Suppressor macrophage treated with lipopolysaccharide for 1 hour (primary cell): ENCODE data around the gene RAP1GAP.
"Not testable (repeated sequence)": the region's sequence is repeated elsewhere in the genome, so short reads cannot be mapped to it uniquely, and the experiment has no call there.

ENCODE experiments used
- DNase-seq, 3 donors: peaks; one replicate each; pipeline ENCODE4 v3.0.0-alpha.2; 2020 to 2022

RAP1GAP gene

DNA sequence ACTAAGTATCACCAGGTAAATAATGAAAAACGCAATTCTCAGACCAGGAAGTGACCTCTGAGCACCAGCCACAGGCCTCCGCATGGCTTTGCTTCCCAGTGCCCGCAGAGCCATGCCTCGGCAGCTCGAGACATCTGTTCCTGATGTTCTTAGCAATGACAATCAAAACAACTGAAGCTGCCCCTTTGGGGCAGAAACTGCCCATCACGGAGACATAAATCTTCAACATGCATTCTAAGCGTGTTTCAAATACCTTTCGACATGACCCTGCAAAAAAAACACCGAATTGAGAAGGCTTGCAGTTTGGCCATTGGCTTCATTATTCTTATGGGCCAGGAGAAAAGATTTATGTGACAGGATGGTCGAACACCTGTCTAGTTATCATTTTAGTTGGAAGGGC lies 5.8 kb upstream of the RAP1GAP start:
- no peak for DNase-seq

DNA sequence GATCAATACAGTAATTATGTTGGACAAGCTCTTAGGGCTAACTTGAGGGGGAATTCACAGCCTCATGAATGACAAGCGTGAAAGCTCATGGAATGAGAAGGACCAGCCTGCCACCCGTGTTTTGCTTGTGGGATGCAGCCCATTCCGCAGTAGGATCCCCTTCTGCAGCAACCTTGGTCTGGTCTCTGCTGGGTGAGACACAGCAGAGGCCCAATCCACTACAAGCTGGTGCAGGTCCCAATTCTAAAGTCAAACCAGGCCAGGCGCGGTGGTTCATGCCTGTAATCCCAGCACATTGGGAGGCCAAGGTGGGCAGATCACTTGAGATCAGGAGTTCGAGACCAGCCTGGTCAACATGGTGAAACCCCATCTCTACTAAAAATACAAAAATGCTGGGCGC lies 4.7 kb upstream of the RAP1GAP start:
- DNase-seq = not testable (repeated sequence)

DNA sequence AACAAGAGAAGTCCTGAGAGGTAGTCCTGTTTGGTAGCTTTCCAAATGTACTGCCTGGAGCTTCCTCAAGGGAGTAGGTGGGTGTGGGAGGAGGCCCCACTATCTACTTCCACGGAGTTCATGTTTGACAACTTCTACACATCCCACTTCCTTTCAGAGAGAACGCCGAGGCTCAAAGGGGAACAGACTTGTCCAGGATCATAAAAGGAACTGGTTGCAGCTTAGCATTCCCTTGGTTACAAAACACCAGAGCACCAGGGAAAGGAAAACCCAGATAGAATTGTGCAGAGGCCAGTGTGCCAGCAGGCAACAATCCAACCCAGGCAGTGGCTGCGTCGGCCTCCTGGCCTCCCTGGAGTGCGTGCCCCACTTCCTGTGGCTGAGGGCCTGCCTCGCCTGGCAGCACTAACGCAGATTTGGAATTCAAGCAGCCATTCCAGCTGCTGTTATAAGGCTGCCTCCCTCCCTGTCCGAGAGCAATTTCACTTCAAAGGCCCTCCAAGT lies 4.2 kb upstream of the RAP1GAP start:
- peak; percentile 76 to 79 (median 76) for DNase-seq

DNA sequence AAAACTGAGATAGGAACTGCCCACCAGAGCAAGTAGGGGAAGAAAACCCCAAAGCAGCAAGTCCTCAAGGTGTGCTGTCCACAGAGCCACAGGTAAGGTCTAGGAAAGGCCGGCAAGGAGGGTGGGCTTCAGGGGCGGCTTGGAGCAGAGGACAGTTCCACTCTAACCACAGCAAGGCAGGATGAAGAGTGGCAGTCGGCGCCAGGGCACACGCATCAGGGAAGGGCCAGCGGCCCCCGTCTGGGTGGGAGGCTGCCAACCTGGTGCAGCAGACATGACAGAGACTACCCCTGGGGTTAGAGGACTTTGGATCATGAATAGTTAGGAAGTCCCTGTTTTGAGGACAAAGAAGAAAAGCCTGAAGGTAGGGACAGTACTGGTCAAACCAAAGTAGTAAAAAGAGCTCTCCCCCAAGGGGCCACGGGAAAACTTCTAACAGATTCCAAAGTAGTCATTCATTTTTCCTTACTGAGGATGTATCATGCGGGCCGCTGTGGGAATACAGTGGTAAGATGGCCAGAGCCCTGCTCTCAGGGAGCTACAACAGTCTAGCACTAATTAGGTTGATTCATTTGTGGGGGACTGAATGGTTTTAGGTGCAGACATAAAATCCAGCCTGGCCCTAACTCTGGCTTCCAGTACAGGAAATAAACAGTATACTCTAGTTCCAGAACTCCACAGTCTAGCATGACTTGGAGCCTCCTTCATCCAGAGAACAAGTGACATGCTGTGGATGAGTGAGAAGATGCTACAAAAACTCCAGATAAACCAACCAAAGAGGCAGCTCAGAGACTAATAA lies 3.5 kb upstream of the RAP1GAP start:
- DNase-seq = no peak

DNA sequence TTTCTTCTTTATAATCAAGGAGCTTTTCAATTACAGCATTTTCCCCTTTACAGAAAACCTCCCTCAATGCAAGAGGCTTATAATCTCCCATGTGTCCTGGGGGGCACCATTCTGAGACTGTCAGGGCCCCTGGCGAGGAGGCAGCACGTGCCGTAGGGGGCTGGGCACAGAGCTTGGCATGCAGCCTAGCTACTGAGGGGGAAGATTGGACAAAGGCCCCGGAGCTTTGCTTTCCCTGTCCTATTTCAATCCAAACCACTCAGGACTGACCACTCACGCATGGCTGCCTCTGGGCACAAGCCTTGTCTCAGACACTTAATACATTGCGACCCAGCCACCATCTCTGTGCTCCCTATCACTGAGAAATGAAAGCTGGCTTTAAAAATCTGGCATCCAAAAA lies 2.8 kb upstream of the RAP1GAP start:
- DNase-seq = no peak

DNA sequence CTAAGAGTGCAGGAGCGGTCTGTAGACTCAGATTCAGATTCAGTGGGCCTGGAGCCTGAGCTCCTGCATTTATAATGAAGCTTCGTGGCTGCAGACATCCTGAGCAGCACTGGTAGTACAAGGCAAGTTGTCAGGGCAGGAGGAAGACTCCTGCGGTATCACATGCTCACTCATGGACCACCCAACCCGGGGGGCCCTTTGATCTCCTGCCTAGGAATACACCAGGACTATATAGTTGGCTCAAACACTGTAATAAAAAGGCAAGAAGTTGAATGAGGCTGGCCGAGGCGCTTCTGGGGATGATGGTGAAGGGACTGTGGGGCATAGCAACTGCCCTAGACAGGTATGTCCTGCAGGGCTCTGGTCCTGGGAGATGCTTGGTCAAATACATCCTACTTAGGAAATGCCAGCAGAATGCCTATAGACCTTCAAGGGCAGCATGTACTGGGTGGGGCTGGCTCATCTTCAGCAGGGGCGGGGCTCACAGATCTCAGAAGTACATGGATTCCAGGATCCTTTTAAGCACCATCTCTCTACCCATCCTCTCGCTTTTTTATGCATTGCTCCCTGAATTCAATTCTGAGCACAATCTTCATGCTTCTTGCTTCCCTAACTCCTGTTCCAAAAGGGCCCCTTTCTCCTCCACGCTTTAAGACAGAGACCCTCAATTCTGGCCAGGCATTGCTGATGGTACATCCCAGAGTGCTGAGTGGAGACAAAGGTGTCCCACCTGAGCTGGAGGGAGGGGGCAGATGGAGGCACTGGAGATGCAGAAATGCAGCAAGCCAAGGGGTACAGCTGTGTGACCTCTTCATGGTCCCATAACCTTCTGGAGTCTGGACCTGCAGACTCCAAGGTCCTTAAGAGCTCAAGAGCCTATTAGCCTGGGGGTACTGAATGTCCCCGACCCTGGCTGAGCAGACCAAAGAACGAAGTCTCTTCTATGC lies 2.1 kb upstream of the RAP1GAP start:
- DNase-seq = no peak

DNA sequence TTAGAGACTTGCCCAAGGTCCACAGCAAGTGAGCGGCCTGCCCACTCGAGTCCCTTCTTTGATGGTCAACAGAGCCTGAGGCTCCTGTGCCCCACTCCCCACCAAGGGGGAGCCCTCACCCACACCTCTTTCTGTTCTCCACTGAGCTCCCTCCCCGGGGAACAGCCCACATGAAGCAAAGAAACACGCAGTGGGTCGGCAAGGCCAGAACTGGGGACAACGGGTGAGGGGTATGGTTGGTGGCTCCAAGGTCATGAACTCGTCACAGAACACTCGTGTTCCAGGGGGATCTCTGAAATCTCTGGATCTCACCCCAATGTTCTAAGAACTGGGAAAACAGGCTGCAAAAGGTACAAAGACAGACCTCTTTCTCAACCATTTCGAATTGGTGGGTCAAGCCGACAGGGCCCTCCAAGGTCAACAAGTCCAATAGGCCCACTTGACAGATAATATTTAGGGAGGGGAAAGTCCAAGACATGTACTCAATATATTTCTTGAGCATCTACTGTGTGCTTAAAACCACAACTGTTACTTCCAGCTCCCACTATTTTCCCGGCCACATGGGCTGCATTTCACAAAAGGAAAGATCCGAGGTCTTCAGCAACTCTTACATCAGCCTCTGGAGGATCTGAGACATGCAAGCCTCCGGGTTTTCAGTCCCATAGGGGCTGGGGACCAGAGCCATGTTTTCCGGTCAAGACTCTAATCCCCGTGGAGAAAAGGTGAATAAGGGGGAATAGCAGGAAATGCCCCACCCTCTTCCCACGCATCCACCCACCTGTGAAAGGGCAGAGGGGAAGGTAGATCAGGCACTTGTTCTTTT lies 1.1 kb upstream of the RAP1GAP start:
- DNase-seq = no peak

DNA sequence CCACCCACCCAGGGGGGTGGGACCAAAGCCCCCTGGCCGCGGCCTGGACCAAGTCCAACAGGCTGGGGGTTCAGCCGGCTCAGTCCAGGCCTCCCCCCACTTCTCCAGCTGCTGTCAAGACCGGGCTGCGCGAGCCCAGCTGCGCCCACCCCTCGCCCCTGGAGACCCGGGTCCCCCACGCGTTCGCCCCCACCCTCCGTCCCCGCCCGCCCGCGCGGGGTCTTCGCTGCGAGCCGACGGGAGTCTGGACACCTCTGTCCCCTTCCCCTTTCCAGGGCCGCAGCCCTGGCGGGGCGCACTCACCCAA lies 253 bp downstream of the RAP1GAP start:
- DNase-seq = no peak

DNA sequence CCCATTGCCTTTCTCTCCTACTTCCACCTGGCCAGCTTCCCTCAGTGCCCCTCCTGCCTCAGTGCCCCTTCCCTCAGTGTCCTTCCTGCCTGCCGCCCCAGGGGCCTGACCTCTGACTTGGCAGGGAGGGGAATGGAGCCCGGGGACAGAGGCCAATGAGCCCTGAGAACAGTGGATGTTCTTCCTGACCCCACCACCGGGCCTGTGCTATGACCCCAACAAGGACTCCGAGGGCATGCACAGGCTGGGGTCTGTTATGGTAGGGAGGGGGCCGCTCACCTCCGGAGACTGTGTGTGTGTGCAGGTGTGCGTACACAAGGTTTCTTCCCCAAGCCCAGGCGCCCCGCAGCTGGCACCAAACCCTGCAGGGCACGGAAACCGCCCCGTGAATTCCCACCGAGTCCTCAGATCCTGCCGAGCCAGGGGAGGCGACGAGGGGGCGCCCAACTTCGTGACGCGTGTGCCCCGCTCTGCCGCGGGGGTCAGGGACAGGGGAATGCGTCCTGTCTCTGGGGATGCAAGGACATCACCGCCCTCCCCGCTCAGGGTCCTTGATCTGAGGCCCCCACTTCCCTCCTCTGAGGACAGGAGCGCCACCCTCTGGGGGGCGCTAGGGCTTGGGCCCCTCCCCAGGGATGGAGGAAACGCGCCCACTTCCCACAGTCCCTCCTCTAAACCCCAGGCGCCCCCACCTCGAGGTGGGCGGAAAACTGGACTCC lies 766 bp downstream of the RAP1GAP start:
- DNase-seq = no peak

DNA sequence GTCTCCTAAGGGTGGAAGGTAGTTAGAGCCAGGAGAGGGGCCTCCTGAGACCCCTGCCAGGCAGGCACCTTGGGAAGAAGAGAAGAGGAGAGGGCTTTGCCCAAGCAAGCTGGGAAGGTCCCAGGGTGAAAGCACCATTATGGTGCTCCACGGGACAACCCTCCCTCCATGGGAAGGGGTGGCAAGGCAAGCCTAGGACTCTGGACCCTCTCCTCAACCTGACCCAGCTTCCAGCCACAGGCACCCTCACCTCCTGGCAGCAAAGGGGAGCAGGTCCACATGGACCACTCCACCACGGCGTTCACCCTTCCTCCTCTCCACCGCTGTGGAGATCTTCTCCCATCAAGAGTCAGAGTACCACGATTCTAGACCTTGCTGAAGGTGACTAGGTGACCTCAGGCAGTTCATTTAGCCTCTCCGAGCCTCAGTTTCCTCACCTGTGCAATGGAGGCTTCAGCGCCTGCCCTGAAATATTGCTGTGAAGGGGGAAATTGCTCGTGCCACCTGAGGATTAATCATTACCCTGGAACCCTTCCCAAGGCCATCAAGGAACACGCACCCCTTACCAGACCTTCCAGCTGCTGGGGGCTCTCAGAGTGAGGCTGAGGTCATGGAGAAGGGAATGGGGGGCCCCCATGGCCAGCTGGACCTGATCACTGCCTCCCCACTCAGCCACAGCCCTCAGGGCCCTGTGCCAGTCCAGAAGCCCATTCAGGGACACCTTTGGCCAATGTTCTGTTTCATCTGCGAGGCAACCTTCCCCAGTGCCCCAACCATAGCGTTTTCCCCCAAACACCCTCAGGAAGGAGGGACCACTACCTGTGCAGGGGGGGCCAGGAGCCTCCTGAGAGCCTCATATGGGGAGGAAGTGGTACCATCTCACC lies 1.6 kb downstream of the RAP1GAP start:
- DNase-seq = no peak

DNA sequence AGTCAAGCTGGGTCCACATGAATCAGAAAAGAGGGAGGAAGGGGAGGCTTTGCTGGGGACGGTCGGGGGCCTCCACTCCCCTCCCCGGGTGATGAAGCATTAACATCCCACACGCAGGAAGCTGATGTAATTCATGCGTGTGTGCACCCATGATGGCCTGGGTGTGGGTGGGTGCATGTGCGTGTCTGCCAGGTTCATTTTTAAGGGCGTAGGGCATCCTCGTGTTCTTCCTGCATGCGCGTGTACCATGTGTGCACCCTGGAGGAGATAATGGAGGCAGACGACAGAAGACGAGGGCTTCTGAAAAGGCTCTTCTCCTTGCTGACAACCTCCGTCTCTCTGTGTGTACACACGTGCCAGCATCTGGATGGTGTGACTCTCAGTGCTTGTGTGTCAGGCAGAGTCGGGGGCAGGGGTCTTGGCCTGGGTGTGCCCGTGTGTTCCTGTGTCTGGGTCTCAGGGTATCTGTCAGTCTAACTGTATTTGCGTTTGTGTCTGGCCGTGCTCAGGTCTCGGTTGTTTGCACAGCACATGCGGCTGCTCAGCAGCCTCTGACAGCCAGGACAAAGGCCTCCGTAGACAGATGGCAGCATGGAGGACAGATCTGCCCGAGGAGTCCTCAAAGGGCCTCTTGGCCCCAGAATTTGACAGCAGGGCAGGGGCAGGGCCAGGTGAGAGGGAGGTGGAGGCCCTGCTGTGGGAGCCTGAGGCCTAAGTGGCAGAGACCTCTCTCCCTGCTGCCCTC lies 2.4 kb downstream of the RAP1GAP start:
- peak; percentile 30 to 39 (median 37) for DNase-seq

DNA sequence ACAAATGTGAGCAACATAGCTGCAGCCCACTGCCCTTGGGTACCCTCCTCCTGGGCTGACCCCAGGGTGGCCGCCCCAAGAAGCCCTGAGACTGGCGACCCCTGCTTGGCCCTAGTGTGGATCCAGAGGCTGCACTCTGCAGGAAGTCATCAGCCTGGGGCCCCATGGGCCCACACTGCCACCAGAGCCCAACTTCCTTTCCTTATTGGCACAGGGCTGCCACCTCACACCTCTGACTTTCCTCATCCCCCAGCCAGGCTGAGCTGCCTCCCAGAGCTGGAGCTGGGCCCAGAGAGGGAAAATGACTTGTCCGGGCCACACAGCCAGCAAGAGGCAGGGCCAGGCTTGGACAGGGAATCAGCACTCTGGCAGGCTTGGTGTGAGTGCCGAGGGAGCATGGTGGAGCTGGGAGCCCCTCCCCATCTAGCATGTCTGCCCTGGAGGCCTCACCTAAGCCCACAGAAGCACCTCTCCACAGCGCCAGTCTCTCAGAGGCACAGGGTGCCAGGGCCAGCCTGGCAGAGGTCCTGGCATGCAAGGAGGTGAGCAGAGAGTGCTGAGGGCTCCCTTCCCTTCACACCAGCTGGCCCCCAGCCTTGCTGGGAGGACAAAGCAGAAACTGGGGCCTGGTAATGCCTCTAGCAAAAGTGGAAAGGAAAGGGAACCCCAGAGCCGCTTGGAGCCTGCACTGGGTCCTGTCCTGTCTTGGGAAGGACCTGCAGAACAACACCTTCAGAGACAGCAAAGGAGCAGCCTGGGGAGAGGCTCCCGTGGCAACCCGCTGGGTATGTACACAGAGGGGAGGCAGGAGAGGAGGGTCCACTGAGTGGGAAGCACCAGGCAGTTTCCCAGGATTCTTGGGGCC lies 3.2 kb downstream of the RAP1GAP start:
- DNase-seq = peak in 1 of 3 donors; percentile 26

DNA sequence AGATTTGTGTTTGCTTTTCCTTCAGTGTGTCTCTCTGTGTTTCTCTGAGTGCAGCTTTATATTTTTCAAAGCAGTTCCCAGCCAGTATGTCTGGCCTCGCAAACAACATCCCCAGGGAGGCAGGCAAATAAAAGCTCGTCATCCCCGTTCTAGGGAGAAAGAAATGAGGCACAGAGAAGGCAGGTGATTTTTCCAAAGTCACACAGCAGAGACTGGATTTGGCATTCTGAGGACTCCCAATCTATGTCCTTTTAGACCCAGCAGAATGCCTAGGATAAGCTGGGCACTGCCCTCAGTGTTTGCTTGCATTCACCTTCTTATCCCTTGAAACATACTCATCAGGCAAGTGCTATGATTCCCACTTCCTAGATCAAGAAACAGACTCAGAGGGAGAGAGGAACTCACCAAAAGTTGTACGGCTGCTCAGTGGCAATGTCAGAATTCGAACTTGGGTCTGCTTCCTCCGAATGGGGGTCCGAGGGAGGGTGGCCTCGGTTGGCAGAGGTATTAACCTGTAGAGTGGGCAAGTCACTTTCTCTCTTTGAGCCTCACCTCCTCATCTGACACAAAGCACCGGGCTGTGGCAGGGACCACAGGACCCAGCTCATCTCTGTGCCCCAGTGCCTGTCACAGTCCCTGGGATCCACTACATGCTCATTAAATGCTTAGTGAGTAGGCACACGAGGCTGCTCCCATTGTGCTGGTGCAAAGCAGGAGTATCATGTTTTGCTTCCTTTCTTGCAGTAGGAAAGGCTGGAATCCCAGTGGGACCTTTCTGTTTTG lies 4.2 kb downstream of the RAP1GAP start:
- DNase-seq = no peak

DNA sequence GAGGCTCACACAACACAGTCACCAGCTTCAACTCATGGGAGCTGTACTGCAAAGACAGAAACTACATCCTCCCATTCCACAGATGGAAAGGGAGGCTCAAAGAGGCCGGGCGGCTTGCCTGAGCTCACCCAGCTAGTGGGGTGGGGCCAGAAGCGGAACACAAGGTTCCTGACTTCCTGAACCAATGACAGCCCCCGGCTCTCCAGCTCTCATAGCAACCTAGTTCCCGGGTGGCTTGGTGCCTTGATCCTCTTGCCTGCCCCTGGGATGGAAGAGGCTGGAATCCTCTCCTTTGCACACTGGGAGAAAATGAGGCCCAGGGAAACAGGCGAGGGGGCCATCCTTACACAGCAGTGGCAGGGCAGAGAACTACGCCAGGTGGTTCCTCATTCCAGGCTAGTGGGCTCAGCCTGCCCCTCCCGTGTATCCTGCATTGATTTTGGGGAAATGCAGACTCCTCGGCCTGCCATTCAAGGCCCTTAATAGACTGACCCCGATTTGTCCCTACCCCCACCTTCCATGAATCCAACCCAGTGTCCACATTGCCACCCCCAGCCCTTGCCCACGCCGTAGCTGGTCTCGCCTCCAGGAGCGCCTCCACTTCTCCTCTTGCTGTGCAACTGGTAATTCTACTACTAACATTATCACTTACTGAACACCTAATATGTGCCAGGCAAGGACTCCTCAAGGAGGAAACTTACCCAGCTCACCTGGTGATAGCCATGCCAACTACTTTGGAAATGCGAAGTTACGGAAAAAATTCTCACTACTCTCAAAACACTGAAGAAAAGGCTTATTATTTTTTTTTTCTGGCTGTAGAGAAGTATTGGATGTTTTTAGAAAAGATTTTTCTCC lies 5.0 kb downstream of the RAP1GAP start:
- DNase-seq = peak in 2 of 3 donors; percentile 49 to 56

DNA sequence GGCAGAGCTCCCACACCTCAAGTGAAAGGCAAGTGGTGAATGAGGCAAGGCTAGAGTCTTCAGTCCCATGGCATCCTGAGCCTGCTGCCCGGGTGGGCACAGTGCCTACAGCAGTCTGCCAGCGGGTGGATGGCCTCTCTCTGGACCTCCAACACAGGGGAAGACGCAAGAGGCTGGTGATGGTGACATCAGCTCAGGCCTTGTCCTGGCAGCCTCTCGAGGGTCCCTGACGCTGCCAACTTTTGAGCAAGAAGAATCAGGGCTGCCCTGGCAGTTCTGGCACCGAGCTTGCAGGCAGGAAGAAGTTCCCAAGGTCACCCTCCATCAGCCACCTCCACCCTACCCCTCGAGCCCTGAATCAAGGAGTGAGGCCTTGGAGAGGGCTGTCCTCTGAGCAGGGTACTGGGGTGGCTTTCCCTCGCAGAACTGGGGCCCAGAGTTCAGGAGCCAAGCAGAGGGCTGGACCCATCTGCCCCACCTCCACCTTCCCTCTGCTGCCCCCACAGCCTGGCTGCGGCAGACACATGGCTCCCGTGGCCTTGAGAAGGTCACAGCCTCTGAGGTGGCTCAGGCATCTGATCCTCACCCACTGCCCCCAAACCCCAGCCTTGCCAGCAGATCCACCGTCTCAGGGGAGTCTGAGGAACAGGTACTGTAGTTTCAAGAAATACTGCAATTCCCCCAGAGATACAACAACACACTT lies 5.8 kb downstream of the RAP1GAP start:
- no peak for DNase-seq

DNA sequence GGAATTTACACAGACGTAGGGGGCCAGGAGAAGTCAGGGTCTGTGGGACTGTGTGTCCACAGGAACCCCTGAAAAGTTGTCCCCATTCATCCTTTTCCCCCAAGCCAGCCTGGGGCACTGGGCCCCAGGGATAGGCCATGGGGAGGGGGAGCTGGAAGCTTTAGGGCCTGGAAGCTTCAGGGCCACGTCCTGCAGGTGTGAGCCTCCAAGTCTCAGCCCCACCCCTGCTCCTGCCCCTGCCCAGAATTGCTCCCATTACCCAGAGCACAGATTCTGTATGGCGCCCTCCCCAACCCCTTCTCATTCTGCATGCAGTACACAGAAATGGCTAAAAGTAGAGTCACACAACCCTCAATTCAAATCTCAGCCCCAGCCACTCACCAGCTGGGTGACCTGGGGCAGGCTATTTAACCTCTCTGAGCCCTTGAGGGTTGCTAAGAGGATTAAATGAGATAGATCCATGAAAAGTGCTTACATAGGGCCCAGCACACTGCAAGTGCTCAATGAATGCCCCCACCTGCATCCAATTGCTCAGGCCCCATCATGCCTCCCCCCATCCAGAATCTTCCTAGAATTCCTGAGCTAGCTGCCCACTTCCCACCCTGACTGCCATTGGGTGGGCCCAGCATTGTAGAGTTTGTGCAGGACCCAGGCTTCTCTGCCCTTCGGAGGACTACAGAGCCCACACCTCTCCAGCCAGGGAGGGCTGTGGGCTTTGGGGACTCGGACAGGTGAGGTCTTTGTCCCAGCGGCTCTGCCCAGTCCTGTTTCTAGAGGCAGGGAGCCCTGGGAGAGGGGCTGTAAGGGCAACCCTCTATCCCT lies 6.5 kb downstream of the RAP1GAP start:
- DNase-seq = no peak
